Measurements from ENCODE around the gene FYCO1.
A peak's percentile ranks its signal among the peaks of the same experiment; 100 is the strongest.

Gene FYCO1

DNA sequence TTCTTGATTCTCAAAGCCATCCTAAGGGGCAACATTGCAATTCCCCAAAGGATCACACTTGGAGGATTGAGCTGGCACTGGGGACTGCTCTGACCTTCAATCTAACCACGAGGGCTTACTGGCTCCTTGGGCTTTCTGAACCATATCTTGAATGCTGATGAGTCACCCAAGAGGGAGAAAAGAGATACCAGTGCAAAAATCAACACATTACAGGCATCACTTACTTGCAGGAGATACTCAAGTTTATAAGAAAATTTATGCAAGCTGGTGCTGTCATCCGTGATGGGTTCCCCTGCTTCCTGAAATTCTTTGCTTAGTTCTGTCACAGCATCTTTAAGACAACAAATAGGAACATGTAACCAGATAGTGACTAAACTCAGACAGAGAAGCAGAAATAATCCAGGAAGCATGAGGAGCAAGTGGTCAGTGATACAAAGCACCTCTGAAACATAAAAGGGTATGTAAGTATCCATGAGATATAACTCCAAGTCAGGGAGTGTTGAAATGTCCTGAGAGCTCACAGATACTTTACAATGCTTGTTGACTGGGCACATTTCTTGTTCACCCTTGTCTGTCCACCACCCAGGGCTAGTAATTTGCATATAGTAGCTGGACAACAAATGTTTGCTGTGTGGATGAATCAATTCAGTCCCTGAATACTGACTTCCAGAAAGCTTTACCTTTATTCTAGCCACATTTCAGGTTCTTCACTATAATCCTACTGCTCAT, 14.1 kb downstream of the FYCO1 start:
- no peak for DNase-seq

DNA sequence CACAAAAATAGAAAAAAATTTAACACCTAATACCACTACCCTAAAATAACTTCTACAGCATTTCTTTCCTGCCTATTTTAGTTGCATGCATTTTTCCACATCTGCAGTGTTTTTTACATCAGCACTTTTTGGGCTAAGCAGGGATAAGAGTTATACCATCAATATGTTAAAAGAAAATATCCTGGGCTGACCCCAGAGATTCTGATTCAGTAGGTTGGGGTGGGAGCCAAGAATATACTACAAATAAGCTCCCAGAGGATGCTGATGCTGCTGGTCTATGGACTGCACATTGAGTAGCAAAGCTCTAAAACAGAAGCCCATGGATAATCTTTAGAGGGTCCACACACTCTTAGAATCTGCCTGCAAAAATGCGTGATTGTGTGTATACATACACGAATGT, 14.8 kb downstream of the FYCO1 start:
- DNase-seq, result no peak

DNA sequence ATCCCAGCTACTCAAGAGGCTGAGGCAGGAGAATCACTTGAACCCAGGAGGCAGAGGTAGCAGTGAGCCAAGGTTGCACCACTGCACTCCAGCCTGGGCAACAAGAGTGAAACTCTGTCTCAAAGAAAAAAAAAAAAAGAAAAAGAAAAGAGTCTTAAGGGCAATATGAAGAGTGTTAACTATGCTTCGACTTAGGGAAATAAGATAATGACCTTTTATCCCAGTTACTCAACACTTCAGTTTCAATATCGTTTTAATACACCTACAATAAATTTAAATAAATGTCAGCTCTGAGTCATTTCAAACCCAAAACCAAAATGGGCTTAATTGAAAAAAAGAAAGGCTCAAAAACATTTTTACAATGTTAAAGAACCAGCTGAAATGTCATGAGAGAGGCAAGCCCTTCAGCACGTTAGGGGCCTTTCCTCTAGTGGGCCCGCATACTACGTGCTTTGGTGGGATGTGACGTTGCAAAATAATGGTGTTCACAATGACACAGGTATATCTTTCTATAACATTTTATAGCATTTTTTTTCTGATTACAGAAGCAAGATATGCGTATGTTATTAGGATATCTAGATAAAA, 15.3 kb downstream of the FYCO1 start:
- no peak for DNase-seq

DNA sequence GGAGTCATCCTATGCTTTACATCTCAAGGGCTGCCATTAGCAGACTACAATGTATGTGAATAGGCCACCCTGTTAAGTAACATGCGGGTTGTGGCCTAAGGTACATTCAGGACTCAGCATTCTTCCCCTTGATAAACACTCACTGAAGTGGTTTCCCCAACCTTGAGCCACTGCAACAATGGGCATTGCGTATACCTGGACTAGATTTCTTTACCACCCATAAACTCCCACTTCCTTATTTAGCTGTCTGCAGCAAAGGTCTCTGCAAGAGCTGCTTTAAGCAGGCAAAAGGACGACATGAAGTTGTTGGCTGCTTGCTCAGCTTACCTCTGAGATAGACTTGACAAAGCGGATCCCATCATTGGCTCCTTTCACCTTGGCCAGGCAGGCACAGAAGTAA, 16.2 kb downstream of the FYCO1 start:
- no peak for DNase-seq

DNA sequence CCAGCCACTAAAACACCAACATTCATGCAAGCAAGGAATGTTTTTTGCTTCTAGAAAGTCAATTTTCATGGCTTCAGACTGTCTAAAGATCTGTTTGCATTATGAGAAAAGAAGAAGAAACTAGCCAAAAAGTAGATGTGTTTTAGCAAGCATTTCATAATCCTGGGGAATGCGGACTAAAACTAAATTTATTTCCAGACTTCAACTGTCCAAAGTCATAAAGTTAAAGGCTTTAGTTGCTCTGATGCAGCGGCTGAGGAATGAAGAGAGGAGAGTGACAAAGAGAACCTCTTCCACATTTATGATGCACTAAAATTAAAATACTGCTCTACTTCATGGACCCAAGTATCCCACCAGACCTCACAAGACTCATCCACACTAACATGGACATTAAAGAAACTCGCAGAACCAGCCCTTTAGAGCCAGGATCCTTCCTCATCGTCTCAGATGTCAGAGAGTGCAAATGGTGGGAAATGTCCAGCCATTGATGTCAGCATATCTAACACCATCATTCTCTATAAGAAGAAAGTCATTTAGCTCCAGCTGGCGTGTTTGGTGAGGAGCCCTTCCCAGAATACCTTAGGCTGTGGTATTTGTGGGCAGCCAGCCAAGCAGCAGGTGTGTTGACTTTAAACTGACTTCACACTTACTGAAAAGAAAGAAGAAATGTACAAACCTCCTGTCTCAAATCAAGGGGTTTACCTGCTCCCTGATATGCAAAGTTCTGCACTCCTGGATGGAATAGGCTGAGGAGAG, 17.4 kb downstream of the FYCO1 start:
- peak; percentile 64 for DNase-seq

DNA sequence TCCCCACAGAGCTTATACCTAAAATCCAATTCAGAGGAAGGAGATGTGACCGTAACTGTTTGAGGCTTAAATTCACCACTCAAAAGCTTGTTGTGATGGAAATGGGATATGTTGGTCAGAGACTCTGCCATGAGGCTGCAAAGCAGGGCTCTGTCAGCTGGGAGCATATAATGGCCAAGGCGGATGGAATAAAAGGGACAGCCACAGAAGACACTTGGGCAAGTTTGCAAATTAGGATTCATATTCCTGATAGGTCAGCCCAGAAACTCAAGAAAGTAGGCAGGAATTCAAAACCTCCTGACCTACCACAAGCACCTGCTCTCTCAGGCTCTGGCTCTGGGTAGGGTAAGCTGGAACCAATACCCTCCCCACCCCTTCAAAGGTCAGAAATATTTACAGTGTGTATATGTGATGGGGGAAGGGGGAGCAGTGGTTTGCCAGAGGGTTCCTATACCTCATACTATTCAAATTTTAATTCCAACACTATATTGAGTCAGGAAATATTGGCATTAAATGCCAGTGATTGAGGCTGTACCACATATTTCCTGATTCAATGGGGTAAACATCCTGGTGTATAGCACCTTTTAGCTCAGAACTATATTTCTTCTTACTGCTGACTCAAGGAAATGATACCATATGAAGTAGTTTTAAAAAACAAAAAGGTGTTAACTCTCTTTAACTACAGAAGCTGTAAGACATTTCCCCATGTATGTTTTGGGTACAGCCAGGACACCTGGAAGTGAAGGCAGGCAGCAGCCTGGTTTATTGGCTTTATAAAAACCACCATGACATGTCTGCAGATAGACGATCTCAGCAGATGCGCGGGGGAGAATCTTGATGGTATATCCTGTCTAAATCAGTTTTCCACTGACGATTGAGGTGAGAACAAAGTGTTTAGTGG, 19.2 kb downstream of the FYCO1 start:
- DNase-seq, result no peak

DNA sequence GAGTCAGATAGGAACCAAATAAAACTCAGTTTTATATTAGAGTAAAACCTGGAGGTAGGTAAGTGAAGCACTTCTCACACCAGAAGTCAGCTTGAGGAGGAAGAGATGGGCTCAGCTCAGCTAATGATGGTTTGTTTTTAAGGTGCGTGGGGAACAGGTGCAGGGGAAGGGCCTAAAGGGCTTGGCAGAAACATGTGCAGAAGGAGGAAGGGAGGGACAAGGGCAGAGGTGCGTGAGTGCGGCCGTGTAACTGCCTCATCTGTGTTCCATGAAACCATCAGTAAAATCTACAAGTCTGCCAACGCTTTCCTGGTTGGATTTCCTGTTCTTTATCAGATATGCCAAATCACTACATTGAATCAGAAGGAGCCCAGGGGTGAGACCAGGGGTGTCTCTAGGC, 19.9 kb downstream of the FYCO1 start:
- no peak for DNase-seq

DNA sequence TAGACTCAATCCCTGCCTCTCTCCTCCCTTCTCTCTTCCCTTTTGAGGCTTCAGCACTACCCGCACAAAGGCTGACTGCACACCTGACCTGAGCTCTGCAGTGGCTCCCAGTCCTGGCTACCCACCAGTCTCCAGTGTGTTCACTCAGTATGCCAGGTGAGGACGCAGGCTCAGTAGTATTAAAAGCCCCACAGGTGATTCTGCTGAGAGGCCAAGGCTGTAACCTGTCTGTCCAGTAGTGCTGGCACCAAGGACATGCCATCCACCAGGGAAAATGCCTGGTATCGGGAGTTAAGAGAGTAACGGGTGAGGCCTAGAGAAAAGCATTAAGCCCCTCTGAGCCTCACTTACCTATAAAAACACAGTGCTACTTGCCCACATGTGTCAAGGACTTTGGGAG, 20.9 kb downstream of the FYCO1 start:
- DNase-seq, result no peak

DNA sequence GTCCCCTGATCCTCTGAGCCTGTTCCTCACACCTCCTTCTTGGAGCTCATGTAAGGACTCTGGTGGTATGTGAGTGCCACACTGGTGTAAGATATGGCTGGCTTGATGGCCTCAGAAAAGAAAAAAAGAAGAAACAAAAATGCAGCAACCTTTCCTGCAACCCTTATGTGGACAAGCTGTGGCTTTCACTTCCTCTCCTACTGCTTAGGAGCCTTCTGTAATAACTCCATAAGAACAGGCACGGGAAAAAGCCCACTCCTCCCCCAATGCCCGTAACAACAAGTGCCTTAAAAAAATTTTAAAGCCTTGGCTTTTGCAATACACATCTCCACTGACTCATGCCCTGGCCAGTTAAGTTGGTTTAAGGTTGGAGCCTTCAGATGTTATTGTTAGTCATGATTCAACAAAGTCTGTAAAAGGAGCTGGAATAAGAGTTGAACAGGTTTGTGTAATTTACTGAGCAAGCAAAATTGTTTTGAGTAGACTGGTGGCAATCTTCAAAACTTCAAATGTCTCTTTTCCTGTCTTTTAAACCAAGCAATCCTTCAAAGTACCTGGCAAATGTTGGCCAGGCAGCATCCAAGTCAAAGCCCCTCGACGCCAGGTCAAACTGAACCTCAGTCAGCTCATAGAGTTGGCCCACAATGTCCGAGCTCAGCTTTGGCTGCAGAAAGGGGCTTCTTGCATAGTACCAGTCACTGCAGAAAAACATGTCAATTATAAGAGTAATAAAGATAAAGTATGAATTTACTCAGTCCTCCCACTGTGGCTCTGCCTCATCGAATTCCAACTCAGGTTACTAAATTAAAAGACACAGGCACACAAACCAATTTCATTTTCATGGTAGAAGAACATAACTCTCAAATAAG, 22.9 kb downstream of the FYCO1 start:
- DNase-seq, result no peak

DNA sequence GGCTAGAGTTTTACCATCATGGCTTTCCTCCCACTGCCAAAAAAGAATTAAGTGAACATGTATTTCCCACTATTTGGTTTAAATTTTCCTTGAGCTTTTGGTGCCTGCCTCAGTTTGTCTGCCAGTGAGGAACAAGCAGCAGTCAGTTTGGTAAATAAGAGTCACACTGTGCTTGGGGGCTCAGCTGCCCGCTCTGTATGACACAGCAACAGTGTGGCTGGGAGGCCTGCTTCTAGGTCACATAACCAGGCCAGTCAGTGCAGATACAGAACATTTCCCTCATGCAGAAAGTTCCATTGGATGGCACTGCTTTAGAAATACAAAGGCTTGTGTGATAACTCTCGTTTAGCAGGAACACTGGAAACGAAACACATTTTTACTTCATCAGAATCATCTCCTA, 25.7 kb downstream of the FYCO1 start:
- no peak for DNase-seq

DNA sequence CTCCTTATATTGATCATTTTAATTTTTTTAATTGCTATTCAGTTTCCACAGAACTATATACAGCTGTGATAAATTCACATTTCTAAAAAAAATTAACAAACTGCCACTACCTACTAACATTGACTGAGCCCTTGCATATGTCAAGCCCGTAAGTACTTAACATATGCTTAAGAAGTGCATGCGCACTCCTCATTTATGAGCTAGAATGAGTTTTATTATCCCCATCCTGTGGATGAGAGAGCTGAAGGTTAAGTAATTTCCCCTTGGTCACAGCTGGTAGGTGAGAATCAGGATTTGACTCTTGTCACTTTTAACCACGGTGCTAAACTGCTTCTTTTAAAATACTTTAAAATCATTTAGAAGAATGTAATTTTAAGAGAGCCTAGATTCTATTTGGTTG, 26.5 kb downstream of the FYCO1 start:
- DNase-seq, result no peak

DNA sequence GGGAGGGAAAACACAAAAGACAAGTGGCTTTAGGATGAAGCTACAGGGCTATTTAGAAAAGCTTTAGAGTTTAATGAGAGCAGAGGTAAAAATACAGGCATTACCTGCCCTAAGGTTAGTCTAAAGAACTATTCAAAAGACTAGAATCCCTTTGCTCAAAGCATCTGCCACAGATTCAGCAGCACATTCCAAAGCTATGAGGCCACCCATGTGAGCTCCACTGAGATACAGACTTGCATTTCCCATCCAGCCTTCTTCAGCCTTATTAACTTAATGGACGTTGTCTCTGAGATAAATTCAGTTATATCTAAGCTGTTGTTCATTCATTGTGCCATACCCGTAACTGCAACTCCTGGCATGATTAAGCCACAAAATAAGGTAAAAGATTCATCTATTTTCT, 26.9 kb downstream of the FYCO1 start:
- no peak for DNase-seq

DNA sequence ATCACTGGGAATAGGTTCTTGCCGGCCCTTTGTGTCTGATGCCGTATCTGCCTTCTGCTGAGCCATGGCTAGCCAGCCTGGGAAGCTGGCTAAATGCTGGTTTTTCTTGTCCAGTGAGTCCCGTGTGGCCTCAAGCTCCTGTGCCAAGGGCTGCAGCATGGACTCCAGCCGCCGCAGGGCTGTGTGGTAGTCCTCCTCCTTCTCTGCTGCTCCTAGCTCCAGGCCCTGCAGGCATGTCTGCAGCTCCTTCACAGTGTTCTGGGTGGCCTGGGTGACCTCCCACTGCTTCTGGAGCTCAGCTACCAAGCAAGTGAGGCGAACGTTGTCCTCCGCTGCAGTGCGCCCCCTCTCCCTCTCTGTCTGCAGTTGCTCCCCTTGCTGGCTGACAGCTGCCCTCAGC, 27.5 kb downstream of the FYCO1 start:
- DNase-seq, result no peak

DNA sequence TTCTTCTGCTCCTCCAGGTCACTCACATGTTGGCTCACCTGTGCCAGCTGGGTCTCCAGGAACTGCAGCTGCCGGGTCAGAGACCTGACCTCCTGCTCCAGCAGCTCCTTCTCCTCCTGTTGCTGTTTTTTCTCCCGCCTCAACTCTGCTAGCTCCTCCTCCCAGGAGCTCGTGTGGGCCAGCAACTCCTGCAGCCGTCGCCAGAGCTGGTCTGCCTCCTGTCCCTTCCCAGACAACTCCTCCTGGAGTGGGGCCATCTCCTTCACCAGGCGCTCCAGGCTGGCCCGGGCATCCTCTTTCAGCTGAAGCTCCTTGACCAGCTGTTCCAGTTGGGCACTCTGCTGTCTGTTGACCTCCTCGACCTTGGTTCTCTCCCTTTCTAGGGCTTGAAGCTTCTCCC, 27.9 kb downstream of the FYCO1 start:
- no peak for DNase-seq

DNA sequence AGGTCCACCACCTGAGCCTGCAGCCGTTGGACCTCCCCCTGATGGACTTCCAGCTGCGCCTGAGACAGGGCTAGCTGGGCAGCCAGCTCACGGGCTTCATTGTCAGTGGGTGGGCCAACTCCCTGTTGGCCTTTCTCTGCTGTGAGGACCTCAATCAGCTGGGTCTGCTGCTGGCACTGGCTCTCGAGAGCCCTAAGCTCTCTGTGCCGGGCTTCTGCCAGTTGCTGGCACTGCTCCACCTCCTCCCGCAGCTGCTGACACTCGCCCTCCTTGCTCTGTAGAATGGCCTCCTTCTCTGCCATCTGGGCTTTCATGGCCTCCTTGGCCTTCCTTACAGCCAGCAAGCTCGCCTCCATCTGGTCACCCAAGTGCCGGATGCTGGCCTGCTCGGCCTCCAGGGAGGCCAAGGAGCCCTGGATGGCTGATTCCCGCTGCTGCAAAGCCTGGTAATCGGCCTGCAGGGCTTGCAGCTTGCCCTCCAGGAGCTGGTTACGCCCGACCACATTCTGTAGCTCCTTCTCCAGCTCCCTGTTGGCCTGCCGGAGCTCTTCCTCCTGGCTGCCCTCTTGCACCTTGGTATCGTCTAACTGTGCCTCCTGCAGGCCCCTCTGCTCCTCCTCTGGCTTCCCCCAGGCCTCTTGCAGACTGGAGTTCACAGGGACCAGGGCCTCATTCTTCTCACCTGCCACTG, 28.5 kb downstream of the FYCO1 start:
- DNase-seq, result no peak

DNA sequence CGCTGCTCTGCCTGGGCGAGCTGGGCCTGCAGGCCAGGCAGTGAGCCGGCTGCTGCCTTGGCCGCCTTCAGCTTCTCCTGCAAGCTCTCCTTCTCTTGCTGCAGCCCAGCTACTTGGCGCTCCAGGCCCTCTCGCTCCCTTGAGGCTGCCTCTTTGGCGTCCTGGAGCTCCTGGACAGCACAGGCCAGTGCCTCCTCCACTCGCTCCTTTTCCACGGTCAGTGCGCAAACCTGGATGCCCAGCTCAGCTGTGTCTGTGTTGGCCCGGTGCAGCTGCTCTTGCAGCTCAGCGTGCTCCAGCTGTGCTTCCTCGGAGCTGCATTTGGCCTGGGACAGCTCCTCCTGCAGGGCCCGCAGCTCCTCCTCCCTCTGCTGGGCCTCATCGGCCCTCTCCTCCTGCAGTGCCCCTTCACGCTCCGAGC, 29.2 kb downstream of the FYCO1 start:
- DNase-seq, result no peak

DNA sequence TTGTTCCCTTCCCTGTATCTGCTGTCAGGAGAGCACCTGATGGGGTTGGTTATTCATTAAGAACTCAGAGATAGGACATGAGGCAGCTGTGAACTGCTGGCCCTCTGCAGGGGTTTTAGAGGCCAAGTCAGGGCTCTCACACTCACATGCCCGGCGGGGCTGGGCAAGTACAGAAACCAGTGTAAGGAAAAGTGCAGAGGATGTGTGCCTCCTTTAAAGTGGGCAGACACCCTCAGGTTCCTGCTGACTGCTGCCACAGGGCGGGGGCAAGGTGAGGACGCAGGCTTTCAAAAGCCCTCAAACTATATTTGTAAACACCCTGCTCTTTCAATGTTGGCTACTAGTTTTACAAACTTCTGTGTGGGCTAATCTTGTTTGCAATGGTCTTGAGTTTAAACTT, 30.0 kb downstream of the FYCO1 start:
- DNase-seq, result no peak

DNA sequence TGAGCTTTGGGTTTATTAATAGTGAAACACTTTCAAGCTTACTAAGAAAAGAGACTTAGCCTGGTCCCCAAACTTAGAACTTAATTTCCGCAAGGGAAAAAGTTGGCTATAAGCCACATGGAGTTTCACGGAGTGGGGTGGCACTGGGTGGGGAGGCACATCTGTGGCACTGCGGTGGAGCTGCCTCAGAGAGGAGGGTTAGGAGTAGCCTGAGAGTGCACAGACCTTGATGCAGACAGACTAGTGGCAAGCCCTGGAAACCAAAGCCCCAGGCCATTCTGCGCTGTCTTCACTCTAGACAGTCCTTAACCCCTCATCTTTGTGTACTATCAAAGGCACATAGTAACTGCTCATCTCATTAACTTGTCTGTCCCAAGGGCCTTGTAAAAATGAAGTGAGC, 30.4 kb downstream of the FYCO1 start:
- DNase-seq, result no peak

DNA sequence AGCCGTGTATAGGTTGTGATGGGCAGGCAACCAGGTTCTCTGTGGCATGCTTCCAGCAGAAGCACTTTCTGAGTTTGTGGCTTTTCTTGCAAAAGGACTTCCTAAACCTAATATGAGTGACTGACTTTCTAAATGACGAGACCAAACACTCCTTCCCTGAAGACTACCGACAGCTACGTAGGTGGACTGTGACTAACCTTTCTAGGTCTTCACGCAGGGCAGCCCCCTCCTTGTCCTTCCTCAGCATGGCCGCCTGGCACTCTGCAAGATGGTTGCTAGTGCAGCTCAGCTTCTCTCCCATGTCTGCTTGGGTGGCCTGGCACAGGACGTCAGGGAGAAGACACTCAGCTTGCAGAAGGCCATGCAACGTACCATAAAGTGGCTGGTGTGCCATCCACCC, 31.5 kb downstream of the FYCO1 start:
- no peak for DNase-seq

DNA sequence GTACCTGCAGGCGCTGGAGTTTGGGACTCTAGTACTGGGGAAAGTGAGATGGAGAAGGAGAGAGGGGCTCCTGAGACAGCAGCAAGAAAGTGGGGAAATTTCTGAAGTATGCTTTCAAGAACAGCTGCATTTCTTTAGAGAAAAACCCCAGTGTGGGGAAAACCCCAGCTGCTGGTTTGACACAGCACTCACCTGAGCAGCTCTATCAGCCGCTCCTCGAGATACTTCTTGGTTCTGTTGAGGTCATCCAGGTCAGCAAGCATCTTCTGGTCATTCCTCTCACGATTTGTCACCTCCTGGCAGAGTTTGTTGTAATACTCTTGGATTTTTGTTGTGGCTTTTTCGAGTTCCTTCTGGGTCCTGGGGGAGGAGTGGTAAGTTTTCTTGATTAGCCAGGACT, 33.6 kb downstream of the FYCO1 start:
- DNase-seq, result no peak

DNA sequence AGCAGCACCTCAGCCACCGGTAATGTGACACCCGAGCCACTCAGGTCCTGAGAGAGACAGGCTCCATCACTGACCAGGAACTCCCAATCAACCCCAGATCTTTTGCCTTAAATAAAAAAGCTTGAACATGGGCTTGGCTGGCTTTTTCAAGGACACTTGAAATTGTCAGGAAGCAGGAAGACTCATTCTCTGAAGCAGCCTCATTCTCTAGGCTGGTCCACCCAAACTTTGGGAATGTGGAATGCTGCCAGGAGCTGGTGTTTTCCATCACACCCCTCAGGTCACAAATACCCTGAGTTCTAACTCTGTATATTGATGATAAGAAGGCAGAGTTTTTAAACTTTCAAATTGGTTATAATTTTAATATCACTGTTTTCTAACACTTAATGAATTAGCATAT, 35.3 kb downstream of the FYCO1 start:
- DNase-seq, result no peak

DNA sequence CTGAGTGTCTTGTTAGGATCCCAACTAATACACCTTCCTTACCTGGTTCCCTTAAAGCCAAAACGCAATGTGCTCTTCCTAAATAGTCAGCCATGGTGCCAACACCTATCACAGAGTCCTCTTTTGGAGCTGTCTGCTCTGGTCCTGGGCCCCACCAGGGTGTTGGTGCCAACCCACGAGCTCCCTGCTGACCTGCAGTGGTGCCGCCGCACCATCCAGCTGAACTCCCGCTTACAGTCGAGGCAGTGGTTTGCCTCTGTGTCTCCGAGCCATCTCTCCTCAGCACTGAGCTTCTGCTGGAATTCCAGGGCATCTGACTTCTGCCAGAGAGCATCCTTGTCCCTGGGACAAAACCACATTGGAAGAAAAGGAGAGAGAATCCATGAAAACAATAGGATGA, 36.4 kb downstream of the FYCO1 start:
- DNase-seq, result no peak

Data from NCI-H1105 (cell line).